K562 (cell line): Measurements from ENCODE around the gene SLC26A11. TPM values are rescaled to one million over a fixed set of nuclear protein-coding genes. Genes with fewer than 3 reads are reported as not detected.
A peak's percentile ranks its signal among the peaks of the same experiment; 100 is the strongest.

Source experiments
- HSF4 ChIP-seq: fragments of 250-450 bp; sonication (Bioruptor Pico); IDR thresholded peaks from 2 replicates; pipeline ENCODE4 v2.1.2; 2022; ENCODE audit warnings: mild to moderate bottlenecking, moderate library complexity, borderline replicate concordance
- ZNF77 ChIP-seq: fragments of 250-450 bp; sonication (Bioruptor Pico); IDR thresholded peaks from 2 replicates; pipeline ENCODE4 v1.5.0; 2020
- ZNF785 ChIP-seq: fragments of 250-450 bp; sonication (Bioruptor Pico); IDR thresholded peaks from 2 replicates; pipeline ENCODE4 v1.4.0; 2020; ENCODE audit warnings: mild to moderate bottlenecking
- polyA plus RNA-seq, 8 experiments: library from polyadenylated mRNA; depleted of rRNA in 4 of 8; stranded (reverse) in 5 of 8; unstranded in 3 of 8; fragments of >200 nt; fragmentation: Nextera tagmentation in 2 of 8; fragmentation: Illumina TruSeq in 1 of 8; extraction: Ambion mirVana in 2 of 8; extraction: Trizol in 1 of 8; gene quantifications; 2 replicates each; pipeline versions ENCODE4 v1.2.1 to v1.2.3, GENCODE V29; 2011 to 2014; ENCODE audit warnings: inconsistent platforms in 1 of 8, missing spikeins in 1 of 8
- total RNA-seq, 7 experiments: library from RNA; depleted of rRNA in 6 of 7; stranded (reverse); fragments of >200 nt in 6 of 7; fragmentation: Illumina TruSeq in 2 of 7; extraction: Trizol in 2 of 7; gene quantifications; 2 replicates each; pipeline versions ENCODE4 v1.2.1 to v1.2.3, GENCODE V29; 2011 to 2021; ENCODE audit warnings: low replicate concordance in 1 of 7
- TF ChIP-seq, protein P1 (sequence below): fragments of 250-450 bp; sonication (Bioruptor Pico); IDR thresholded peaks from 2 replicates; pipeline ENCODE4 v1.5.0; 2022; ENCODE audit warnings: mild to moderate bottlenecking
- TF ChIP-seq, protein P2 (sequence below): fragments of 450-650 bp; IDR thresholded peaks from 2 replicates; pipeline ENCODE4 v1.6.1; 2018; ENCODE audit not compliant: partially characterized antibody
- TF ChIP-seq, protein P3 (sequence below): sonication (generic); formaldehyde crosslinking; IDR thresholded peaks from 2 replicates; pipeline ENCODE4 v1.8.1; 2022; ENCODE audit warnings: missing genetic modification reagents
- TF ChIP-seq, protein P4 (sequence below): fragments of 250-450 bp; sonication (Bioruptor Pico); IDR thresholded peaks from 2 replicates; pipeline ENCODE4 v1.4.0; 2020; ENCODE audit warnings: mild to moderate bottlenecking, moderate library complexity
- TF ChIP-seq, protein P5 (sequence below): fragments of 250-450 bp; sonication (Bioruptor Pico); IDR thresholded peaks from 2 replicates; pipeline ENCODE4 v1.4.0; 2020

The SLC26A11 gene
- total and polyA plus RNA-seq, 9 of the 15 experiments (the other 6 are each of a cell fraction or from before 2014, with no cell fraction given) = 0.06 to 3.1 (median 1.2) TPM; not detected in 1

GRCh38 chr17:80254396-80255251 lies 34.4 kb downstream of the SLC26A11 start (continued):
- TF ChIP-seq, protein P1, sequence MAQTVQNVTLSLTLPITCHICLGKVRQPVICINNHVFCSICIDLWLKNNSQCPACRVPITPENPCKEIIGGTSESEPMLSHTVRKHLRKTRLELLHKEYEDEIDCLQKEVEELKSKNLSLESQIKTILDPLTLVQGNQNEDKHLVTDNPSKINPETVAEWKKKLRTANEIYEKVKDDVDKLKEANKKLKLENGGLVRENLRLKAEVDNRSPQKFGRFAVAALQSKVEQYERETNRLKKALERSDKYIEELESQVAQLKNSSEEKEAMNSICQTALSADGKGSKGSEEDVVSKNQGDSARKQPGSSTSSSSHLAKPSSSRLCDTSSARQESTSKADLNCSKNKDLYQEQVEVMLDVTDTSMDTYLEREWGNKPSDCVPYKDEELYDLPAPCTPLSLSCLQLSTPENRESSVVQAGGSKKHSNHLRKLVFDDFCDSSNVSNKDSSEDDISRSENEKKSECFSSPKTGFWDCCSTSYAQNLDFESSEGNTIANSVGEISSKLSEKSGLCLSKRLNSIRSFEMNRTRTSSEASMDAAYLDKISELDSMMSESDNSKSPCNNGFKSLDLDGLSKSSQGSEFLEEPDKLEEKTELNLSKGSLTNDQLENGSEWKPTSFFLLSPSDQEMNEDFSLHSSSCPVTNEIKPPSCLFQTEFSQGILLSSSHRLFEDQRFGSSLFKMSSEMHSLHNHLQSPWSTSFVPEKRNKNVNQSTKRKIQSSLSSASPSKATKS (CRISPR knock-in tag) = no peak
- TF ChIP-seq, protein P2, sequence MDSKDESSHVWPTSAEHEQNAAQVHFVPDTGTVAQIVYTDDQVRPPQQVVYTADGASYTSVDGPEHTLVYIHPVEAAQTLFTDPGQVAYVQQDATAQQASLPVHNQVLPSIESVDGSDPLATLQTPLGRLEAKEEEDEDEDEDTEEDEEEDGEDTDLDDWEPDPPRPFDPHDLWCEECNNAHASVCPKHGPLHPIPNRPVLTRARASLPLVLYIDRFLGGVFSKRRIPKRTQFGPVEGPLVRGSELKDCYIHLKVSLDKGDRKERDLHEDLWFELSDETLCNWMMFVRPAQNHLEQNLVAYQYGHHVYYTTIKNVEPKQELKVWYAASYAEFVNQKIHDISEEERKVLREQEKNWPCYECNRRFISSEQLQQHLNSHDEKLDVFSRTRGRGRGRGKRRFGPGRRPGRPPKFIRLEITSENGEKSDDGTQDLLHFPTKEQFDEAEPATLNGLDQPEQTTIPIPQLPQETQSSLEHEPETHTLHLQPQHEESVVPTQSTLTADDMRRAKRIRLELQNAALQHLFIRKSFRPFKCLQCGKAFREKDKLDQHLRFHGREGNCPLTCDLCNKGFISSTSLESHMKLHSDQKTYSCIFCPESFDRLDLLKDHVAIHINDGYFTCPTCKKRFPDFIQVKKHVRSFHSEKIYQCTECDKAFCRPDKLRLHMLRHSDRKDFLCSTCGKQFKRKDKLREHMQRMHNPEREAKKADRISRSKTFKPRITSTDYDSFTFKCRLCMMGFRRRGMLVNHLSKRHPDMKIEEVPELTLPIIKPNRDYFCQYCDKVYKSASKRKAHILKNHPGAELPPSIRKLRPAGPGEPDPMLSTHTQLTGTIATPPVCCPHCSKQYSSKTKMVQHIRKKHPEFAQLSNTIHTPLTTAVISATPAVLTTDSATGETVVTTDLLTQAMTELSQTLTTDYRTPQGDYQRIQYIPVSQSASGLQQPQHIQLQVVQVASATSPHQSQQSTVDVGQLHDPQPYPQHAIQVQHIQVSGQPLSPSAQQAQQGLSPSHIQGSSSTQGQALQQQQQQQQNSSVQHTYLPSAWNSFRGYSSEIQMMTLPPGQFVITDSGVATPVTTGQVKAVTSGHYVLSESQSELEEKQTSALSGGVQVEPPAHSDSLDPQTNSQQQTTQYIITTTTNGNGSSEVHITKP = no peak
- TF ChIP-seq ZNF77 (CRISPR knock-in tag) = no peak
- TF ChIP-seq, protein P3, sequence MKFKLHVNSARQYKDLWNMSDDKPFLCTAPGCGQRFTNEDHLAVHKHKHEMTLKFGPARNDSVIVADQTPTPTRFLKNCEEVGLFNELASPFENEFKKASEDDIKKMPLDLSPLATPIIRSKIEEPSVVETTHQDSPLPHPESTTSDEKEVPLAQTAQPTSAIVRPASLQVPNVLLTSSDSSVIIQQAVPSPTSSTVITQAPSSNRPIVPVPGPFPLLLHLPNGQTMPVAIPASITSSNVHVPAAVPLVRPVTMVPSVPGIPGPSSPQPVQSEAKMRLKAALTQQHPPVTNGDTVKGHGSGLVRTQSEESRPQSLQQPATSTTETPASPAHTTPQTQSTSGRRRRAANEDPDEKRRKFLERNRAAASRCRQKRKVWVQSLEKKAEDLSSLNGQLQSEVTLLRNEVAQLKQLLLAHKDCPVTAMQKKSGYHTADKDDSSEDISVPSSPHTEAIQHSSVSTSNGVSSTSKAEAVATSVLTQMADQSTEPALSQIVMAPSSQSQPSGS = no peak
- no peak; the same call in 1 of the 2 replicates for TF ChIP-seq ZNF785 (CRISPR knock-in tag)
- TF ChIP-seq, protein P4, sequence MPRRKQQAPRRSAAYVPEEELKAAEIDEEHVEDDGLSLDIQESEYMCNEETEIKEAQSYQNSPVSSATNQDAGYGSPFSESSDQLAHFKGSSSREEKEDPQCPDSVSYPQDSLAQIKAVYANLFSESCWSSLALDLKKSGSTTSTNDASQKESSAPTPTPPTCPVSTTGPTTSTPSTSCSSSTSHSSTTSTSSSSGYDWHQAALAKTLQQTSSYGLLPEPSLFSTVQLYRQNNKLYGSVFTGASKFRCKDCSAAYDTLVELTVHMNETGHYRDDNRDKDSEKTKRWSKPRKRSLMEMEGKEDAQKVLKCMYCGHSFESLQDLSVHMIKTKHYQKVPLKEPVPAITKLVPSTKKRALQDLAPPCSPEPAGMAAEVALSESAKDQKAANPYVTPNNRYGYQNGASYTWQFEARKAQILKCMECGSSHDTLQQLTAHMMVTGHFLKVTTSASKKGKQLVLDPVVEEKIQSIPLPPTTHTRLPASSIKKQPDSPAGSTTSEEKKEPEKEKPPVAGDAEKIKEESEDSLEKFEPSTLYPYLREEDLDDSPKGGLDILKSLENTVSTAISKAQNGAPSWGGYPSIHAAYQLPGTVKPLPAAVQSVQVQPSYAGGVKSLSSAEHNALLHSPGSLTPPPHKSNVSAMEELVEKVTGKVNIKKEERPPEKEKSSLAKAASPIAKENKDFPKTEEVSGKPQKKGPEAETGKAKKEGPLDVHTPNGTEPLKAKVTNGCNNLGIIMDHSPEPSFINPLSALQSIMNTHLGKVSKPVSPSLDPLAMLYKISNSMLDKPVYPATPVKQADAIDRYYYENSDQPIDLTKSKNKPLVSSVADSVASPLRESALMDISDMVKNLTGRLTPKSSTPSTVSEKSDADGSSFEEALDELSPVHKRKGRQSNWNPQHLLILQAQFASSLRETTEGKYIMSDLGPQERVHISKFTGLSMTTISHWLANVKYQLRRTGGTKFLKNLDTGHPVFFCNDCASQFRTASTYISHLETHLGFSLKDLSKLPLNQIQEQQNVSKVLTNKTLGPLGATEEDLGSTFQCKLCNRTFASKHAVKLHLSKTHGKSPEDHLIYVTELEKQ (CRISPR knock-in tag) = peak; percentile 77
- peak; percentile 87; the same call in 1 of the 2 replicates for TF ChIP-seq HSF4
- TF ChIP-seq, protein P5, sequence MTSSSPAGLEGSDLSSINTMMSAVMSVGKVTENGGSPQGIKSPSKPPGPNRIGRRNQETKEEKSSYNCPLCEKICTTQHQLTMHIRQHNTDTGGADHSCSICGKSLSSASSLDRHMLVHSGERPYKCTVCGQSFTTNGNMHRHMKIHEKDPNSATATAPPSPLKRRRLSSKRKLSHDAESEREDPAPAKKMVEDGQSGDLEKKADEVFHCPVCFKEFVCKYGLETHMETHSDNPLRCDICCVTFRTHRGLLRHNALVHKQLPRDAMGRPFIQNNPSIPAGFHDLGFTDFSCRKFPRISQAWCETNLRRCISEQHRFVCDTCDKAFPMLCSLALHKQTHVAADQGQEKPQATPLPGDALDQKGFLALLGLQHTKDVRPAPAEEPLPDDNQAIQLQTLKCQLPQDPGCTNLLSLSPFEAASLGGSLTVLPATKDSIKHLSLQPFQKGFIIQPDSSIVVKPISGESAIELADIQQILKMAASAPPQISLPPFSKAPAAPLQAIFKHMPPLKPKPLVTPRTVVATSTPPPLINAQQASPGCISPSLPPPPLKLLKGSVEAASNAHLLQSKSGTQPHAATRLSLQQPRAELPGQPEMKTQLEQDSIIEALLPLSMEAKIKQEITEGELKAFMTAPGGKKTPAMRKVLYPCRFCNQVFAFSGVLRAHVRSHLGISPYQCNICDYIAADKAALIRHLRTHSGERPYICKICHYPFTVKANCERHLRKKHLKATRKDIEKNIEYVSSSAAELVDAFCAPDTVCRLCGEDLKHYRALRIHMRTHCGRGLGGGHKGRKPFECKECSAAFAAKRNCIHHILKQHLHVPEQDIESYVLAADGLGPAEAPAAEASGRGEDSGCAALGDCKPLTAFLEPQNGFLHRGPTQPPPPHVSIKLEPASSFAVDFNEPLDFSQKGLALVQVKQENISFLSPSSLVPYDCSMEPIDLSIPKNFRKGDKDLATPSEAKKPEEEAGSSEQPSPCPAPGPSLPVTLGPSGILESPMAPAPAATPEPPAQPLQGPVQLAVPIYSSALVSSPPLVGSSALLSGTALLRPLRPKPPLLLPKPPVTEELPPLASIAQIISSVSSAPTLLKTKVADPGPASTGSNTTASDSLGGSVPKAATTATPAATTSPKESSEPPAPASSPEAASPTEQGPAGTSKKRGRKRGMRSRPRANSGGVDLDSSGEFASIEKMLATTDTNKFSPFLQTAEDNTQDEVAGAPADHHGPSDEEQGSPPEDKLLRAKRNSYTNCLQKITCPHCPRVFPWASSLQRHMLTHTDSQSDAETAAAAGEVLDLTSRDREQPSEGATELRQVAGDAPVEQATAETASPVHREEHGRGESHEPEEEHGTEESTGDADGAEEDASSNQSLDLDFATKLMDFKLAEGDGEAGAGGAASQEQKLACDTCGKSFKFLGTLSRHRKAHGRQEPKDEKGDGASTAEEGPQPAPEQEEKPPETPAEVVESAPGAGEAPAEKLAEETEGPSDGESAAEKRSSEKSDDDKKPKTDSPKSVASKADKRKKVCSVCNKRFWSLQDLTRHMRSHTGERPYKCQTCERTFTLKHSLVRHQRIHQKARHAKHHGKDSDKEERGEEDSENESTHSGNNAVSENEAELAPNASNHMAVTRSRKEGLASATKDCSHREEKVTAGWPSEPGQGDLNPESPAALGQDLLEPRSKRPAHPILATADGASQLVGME (CRISPR knock-in tag) = peak; percentile 74; the same call in 1 of the 2 replicates
